HEK293T (cell line): ENCODE measurements around the gene PAF1.

Source experiments
- ARNT ChIP-seq: fragments of 450-650 bp; IDR thresholded peaks from 2 replicates; pipeline ENCODE4 v1.6.1; 2017; ENCODE audit warnings: mild to moderate bottlenecking
- BHLHE40 ChIP-seq: fragments of 450-650 bp; IDR thresholded peaks from 2 replicates; pipeline ENCODE4 v1.6.1; 2016; ENCODE audit warnings: mild to moderate bottlenecking, moderate library complexity, borderline replicate concordance
- ELF4 ChIP-seq: fragments of 450-650 bp; IDR thresholded peaks from 2 replicates; pipeline ENCODE4 v1.6.1; 2017; ENCODE audit warnings: antibody characterized with exemption
- FOXA1 ChIP-seq: fragments of 450-650 bp; IDR thresholded peaks from 2 replicates; pipeline ENCODE4 v1.6.1; 2016; ENCODE audit warnings: mild to moderate bottlenecking
- FOXK2 ChIP-seq: fragments of 450-650 bp; IDR thresholded peaks from 2 replicates; pipeline ENCODE4 v1.6.1; 2016; ENCODE audit warnings: mild to moderate bottlenecking
- FOXM1 ChIP-seq: fragments of 450-650 bp; IDR thresholded peaks from 2 replicates; pipeline ENCODE4 v1.6.1; 2017; ENCODE audit warnings: mild to moderate bottlenecking, borderline replicate concordance
- HDGF ChIP-seq: fragments of 450-650 bp; IDR thresholded peaks from 2 replicates; pipeline ENCODE4 v1.6.1; 2017; ENCODE audit warnings: antibody characterized with exemption, borderline replicate concordance
- L3MBTL2 ChIP-seq: fragments of 450-650 bp; conservative IDR thresholded peaks from 2 replicates; pipeline ENCODE4 v1.6.1; 2016; ENCODE audit warnings: mild to moderate bottlenecking
- SP1 ChIP-seq: fragments of 450-650 bp; IDR thresholded peaks from 2 replicates; pipeline ENCODE4 v1.6.1; 2017
- TARDBP ChIP-seq: fragments of 450-650 bp; IDR thresholded peaks from 2 replicates; pipeline ENCODE4 v1.6.1; 2016

DNA sequence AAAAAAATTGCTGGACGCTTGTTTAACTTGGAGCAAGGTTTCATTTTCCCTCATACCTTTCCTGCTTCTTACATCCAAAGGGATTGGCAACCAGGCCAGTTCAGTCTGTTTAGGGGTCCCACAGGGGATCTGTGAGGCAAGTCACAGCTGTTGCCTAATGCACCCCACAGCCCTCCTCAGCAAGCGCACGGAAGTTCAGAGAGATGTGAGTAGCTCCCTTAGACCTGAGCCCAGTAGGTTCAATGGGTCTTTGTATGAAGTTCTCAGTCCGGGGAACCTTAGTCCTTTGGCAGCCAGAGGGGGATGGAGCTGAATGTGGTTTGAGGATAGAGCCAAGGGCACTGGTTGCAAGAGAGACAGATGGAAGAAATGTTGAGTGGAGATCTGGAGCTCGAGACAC, 35.7 kb downstream of the PAF1 start:
- TF ChIP-seq SP1: no peak
- no peak for TF ChIP-seq FOXM1
- no peak for TF ChIP-seq FOXK2
- no peak for TF ChIP-seq TARDBP
- TF ChIP-seq FOXA1: no peak
- no peak for TF ChIP-seq ELF4
- TF ChIP-seq ARNT: no peak
- no peak for TF ChIP-seq L3MBTL2
- no peak for TF ChIP-seq BHLHE40
- TF ChIP-seq HDGF: no peak
